Colonic mucosa (tissue), 4 donors: ENCODE measurements around the gene SCFD2. TPM values are rescaled to one million over a fixed set of nuclear protein-coding genes. Genes with fewer than 3 reads are reported as not detected.

Experiments
- DNase-seq: peaks from one replicate; pipeline ENCODE4 v3.0.0-alpha.2; 2020
- H3K27ac ChIP-seq: fragments of 200-600 bp; one replicate; pipeline ENCODE4 v1.8.0; 2021
- H3K27me3 ChIP-seq: fragments of 200-600 bp; one replicate; pipeline ENCODE4 v1.8.0; 2021
- H3K36me3 ChIP-seq: fragments of 200-600 bp; one replicate; pipeline ENCODE4 v1.8.0; 2021
- H3K4me1 ChIP-seq: fragments of 200-600 bp; one replicate; pipeline ENCODE4 v1.8.0; 2021; ENCODE audit warnings: mild to moderate bottlenecking
- H3K4me3 ChIP-seq: fragments of 200-600 bp; one replicate; pipeline ENCODE4 v1.8.0; 2021
- H3K9ac ChIP-seq, 2 donors: one replicate each; pipeline ENCODE4 v1.7.0; 2013; ENCODE audit warnings: control low read depth in 2 of 2, low read depth in 2 of 2, low read length in 2 of 2
- H3K9me3 ChIP-seq: fragments of 200-600 bp; one replicate; pipeline ENCODE4 v1.8.0; 2021
- CTCF ChIP-seq: fragments of 200-600 bp; IDR thresholded peaks from one replicate; pipeline ENCODE4 v1.8.0; 2022; ENCODE audit warnings: antibody characterized with exemption, mild to moderate bottlenecking
- intact Hi-C: fragments of 100-400 bp; cut with DNase I; formaldehyde crosslinking; loops from one replicate; pipeline ENCODE4 v1.14.1; 2022
- total RNA-seq, 2 donors: library from RNA; stranded (reverse); fragmentation: NEBNext Ultra II Directional in 1 of 2; extraction: Animal tissue kit (Norgen Biotek cat#: 25700) in 1 of 2; gene quantifications; one replicate each; pipeline ENCODE4 v1.2.1, GENCODE V29; 2021
- donor health status: healthy.
- donor health status: DM: no; HTN: no; CAD: no.
- donor health status: DM: no; HTN: no; CAD: no.

The SCFD2 gene
- total RNA-seq, 2 donors from 2014 or later: 11.5 to 29.4 TPM

- DNase-seq: no peak
- intact Hi-C loops: no loop called here
These were observed 488.8 kb downstream of the SCFD2 start for GRCh38 chr4:52877036-52877435.

DNA sequence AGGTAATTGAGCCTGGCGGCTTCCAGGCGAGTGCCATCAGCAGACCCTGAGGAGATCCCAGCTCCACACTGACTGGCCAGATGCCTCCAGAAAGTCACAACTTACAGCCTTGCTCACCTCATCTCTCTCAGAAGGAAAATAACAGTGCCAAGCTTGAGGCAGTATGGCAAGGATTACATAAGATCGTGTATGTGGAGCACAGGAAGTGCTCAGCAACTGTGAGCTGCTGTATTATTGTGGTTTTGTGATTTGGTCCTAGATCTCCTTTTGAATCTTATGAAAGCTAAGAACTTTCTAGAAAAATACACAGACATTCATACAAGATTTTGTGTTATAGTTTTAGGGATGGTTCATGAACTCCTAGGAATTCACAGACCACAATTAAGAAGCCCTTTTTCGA, 489.8 kb downstream of the SCFD2 start:
- DNase-seq: no peak
- H3K27ac ChIP-seq: no peak overlapping the region
- H3K36me3 ChIP-seq: no peaks in the 10 kb centered on the region
- H3K4me3 ChIP-seq: no peak overlapping the region
- intact Hi-C loops: no loop called here
- no peak overlapping the region for H3K9ac ChIP-seq
- no peaks in the 10 kb centered on the region for H3K9me3 ChIP-seq
- no peak for TF ChIP-seq CTCF
- H3K4me1 ChIP-seq: no peaks in the 10 kb centered on the region
- H3K27me3 ChIP-seq: no peaks in the 10 kb centered on the region

More at GRCh38 chr4:52877036-52877435, 488.8 kb downstream of the SCFD2 start:
- no peak overlapping the region for H3K27ac ChIP-seq
- H3K9ac ChIP-seq: no peak overlapping the region
- TF ChIP-seq CTCF: no peak
- no peaks in the 10 kb centered on the region for H3K36me3 ChIP-seq
- H3K9me3 ChIP-seq: no peaks in the 10 kb centered on the region
- no peaks in the 10 kb centered on the region for H3K27me3 ChIP-seq
- H3K4me1 ChIP-seq: no peaks in the 10 kb centered on the region
- H3K4me3 ChIP-seq: no peak overlapping the region

GRCh38 chr4:52874948-52875347, 490.9 kb downstream of the SCFD2 start:
- H3K9ac ChIP-seq: no peak overlapping the region
- no peak overlapping the region for H3K27ac ChIP-seq
- no peaks in the 10 kb centered on the region for H3K4me1 ChIP-seq
- H3K9me3 ChIP-seq: no peaks in the 10 kb centered on the region
- no peak for TF ChIP-seq CTCF
- H3K36me3 ChIP-seq: no peaks in the 10 kb centered on the region
- no peaks in the 10 kb centered on the region for H3K27me3 ChIP-seq
- no peak overlapping the region for H3K4me3 ChIP-seq
- intact Hi-C loops: no loop called here
- DNase-seq: no peak

GRCh38 chr4:52873861-52874343, 492.0 kb downstream of the SCFD2 start:
- H3K36me3 ChIP-seq: no peaks in the 10 kb centered on the region
- H3K4me3 ChIP-seq: no peak overlapping the region
- no peaks in the 10 kb centered on the region for H3K4me1 ChIP-seq
- H3K9ac ChIP-seq: no peak overlapping the region
- no peak for TF ChIP-seq CTCF
- peak; percentile 24 for DNase-seq
- no peak overlapping the region for H3K27ac ChIP-seq
- intact Hi-C loops: no loop called here
- H3K27me3 ChIP-seq: no peaks in the 10 kb centered on the region
- no peaks in the 10 kb centered on the region for H3K9me3 ChIP-seq

DNA sequence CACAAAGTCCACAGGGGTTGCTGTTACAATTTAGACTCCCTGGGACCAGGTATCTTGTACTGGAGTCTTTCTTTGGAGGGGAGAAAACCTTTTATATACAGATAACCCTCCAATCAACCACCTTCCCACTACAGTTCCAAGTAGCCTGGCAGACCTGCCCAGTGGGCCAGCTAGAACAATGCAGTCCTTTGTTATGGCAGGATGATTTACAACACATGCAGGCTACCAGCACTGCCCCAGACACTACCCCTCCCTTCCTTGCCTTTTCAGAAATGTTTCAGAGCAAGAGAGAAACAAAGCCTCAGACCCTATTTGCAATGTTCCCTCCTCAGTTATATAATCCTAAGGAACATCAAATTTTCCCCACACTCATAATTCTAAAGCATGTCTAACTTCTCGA, 492.7 kb downstream of the SCFD2 start:
- Histone ChIP-seq H3K27ac (no peak overlapping the region), H3K27me3 (no peaks in the 10 kb centered on the region), H3K4me1 (no peaks in the 10 kb centered on the region), H3K9me3 (no peaks in the 10 kb centered on the region), H3K36me3 (no peaks in the 10 kb centered on the region), H3K9ac (no peak overlapping the region), H3K4me3 (no peak overlapping the region)
- intact Hi-C loops: no loop called here
- DNase-seq: peak; percentile 38
- TF ChIP-seq CTCF: no peak
